ENCODE data around the gene PHLPP1.
"Not testable (repeated sequence)": the region's sequence is repeated elsewhere in the genome, so short reads cannot be mapped to it uniquely, and the experiment has no call there.

The PHLPP1 gene

DNA sequence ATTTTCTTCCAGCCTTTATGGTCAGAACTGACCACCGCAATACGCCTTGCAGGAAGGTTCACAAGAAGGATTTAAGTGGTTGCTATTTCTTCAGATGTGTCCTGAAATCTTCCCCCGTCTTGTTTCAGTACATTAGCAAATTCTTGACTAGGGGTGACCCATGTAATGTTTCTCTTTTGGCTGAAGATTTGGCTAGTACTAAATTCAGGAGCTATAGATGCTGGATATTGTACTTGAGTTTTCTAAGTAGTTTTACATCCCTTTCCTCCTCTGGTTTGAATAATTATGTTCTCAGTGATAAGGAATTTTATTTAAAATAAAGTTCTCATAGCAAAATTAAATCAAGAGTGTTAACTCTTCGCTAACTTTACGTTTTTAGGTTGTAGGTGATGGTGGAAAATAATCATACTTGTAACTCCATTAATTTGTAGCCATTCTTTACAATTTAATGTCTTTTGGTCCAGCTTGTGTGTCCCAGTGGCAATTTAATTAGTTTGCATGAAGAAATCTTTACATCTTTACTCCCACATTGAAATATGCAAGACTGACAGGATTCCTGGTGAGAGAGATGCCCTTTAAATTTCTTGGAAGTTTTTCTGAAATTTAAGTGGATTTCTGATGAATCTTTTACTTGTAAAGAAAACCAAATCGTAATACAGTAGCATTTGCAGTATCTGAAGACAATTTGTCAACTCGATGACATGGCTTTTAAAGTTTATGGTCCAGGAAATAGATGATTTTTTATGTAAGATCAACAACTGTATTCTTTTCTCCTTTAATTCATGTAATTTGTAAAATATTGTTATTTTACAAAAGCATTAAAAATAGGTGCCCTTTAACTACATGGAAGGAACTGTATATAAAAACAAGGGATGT is 2.8 kb downstream of the PHLPP1 start:
- DNase-seq: no peak

DNA sequence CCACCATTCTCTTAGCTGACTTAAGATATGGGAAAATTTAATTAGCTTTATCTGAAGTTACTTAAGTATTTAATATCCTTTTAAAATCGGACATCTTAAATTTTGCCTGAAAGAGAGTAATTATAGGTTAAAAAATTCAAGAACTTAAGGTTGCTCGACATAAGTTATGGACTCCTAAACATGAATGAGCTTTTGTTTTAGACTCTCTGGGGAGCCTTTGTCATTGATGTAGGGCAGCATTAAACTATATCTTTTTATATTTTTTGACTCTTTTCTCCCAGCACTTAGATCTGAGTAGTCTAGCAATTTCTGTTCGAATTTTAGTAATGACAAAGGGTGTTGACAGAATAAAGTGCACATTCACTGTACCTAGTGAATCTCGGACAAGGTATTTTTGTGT is 4.7 kb downstream of the PHLPP1 start:
- no peak for DNase-seq

DNA sequence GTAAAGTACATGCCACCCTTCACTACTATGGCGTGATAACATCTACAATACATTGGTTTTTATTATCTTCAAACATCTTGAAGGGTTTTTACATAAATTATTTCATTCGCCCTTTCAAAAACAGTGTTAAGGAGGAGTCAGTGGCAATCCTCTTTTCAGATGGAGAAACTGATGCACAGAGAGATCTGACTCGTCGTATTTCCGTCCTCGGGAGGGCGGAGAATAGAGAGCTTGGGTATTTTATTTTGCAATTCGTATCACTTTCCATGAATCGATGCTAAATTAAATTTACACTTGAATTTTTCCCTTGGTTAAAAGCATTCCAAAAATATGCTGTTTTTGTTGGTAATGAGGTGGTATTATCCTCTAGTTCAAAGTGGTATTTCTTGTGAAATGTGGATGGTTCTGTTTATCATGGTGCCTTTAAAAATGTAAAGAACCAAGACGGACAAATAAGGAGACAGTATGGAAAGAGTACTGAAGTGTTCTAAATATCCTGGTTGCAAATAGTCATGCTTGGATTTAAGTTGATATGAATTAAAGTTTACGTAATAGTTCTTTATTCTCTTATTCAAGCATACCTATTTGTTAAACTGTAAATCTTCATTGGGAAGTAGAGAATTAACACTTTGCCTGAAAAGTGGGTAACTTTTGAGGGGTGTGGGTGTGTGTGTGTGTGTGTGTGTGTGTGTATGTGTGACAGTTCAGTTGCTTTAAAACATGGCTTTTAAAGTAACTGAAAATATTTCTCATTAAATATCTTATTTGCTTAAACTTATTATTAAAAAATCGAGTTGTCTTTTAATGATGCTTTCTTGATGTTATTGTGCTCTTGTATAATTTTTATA is 5.6 kb downstream of the PHLPP1 start:
- no peak for DNase-seq

GRCh38 chr18:62721839-62722795 is 6.8 kb downstream of the PHLPP1 start:
- no peak for DNase-seq

DNA sequence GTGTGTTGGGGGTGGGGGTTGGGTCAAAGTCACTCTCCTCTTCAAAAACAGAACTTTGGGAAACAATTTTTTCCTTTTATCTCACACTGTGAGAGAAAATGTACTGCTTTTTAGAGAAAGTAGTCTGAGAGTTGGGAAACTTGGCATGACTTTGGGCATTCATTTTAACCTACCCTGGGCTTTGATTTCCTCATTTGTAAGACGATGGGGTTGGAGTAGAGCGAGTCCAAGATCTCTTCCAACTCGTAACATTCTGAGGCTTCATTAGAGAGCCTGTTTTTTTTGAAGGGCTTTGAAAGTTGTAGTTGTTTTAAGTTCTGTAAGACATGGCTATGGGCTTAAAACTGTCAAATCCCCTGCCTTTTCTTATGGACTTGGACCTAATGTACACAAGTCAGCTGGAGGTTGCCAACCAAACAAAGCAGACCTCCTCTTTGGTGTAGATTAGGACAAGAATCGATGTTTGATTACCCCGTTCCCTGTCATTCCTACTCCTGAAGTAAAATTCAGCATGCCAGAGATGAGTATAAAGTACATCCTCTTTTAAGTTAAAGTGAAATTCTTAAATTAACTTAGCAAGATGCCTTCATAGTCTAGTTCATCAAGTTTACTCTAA is 8.4 kb downstream of the PHLPP1 start:
- no peak for DNase-seq

GRCh38 chr18:62725896-62726295 is 10.6 kb downstream of the PHLPP1 start:
- DNase-seq: no peak

- no peak for DNase-seq
Measured at GRCh38 chr18:62728254-62728653, 12.9 kb downstream of the PHLPP1 start.

DNA sequence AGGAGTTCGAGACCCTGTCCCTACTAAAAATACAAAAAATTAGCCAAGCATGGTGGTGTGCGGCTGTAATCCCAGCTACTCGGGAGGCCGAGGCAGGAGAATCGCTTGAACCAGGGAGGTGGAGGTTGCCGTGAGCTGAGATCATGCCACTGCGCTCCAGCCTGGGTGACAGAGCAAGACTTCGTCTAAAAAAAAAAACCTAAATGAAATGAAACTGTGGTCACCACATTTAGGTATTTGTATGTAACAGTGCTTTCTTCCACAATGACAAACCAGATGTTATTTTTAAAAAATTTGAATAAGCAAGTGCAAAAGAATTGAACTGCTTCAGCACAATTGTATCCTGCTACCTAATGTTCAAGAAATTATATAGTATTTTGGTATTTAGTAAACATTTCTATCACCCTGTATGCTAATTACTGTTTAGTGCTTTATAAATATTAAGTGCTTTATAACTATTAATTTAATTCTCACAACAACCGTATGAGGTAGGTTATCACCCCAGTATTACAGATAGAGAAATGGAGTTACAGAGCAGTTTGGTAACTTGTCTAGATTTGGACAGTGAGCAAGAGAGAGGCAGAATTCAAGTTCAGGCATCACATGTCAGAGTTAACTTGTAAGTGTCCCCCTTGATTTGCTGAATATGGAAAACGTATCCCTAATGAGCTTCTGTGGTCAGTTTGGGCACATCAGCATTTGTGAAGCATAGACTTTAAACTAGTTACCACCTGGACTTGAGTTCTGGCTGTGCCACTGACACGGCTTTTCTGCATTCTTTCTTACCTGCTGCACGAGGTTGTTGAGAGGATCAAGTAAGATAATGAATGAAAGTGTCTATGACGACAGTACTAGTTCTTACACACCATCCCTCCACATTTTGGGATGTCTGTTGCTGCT is 14.4 kb downstream of the PHLPP1 start:
- no peak for DNase-seq

DNA sequence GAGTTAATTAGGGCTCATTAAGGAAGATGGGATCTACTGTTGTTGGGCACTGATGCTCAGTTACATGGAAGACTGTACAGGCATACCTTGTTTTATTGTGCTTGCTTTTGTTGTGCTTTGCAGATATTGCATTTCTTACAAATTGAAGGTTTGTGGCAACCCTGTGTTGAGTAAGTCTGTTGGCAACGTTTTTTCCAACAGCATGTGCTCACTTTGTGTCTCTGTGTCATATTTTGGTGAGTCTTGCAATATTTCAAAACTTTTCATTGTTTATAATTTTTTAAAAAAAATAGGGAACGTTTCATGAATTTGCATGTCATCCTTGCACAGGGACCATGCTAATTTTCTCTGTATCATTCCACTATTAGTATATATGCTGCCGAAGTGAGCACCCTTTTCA is 15.6 kb downstream of the PHLPP1 start:
- no peak for DNase-seq

DNA sequence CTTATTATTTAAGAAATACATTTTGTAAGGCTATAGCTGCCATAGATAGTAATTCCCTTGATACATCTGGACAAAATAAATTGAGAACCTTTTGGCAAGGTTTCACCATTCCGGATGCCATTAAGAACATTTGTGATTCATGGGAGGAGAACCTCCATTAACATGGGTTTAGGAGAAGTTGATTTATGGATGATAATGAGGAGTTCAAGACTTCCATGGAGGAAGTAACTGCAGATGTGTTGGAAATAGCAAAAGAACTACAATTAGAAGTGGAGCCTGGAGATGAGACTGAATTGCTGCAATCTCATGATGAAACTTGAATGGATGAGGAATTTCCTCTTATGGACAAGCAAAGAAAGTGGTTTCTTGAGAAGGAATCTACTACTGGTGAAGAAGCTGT is 17.3 kb downstream of the PHLPP1 start:
- DNase-seq: no peak

DNA sequence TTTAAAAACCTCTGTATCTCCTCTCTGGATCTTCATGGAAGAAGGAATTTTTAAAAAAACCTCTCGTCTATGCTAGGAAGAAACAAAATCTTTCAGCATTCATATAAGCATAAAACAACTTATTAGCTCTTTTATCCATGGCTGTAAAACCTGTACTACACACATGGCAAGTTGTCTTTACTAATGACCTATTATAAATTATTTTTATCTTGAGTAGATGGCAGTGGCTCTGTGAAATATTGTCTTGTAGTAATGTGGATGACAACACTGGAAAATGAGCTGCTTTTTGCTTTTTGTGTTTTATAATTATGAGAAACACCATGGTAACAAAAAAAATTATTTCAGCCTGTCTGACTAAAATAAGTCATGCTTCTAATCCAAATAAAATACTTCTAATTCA is 18.9 kb downstream of the PHLPP1 start:
- DNase-seq: no peak

DNA sequence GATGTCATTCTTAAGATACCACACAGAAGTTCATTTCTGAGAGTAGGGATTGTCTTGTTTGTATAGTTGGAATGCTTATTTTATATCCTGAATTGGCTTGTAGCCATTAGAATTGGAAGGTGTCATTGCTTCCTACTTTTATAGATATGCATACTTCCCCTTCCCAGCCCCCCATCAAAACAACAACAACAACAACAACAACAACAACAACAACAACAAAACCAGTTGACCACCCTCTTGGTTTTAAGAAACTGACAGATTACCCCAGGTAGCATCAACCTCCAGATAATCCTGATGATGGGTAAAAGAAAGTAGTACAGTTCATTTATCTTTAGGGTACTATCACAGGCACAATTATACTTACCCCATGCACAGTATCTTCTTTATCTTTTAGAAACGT is 20.0 kb downstream of the PHLPP1 start:
- DNase-seq: no peak

GRCh38 chr18:62736077-62736855 is 20.9 kb downstream of the PHLPP1 start:
- DNase-seq: no peak

GRCh38 chr18:62737241-62737873 is 22.0 kb downstream of the PHLPP1 start:
- no peak for DNase-seq

DNA sequence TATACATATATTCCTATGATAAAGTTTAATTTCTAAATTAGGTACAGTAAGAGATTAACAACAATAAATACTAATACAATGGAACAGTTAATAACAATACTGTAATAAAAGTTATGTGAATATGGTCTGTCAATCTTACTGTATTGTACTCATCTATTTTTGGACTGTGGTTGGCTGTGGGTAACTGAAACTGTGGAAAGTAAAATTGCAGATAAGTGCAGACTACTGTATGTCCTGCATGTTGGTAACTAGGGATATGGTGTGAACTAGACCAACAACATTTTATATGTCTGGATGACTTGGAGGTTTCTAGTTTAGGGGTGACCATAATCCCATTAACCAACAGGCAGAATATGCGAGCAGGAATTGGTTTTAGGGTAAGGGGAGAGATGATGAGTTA is 23.3 kb downstream of the PHLPP1 start:
- DNase-seq: no peak

GRCh38 chr18:62739911-62740310 is 24.6 kb downstream of the PHLPP1 start:
- no peak for DNase-seq

DNA sequence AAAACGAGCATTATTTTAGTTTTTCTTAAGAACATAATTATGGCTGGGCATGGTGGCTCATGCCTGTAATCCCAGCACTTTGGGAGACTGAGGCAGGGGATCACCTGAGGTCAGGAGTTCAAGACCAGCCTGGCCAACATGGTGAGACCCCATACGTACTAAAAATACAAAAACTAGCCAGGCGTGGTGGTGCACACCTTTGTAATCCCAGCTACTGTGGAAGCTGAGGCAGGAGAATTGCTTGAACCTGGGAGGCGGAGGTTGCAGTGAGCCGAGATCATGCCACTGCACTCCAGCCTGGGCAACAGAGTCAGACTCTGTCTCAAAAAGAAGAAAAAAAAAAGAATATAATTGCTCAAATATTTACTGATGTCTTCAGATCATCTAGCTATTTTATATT is 25.3 kb downstream of the PHLPP1 start:
- DNase-seq: not testable (repeated sequence)

- no peak for DNase-seq
Measured at GRCh38 chr18:62741118-62741566, 25.8 kb downstream of the PHLPP1 start.

DNA sequence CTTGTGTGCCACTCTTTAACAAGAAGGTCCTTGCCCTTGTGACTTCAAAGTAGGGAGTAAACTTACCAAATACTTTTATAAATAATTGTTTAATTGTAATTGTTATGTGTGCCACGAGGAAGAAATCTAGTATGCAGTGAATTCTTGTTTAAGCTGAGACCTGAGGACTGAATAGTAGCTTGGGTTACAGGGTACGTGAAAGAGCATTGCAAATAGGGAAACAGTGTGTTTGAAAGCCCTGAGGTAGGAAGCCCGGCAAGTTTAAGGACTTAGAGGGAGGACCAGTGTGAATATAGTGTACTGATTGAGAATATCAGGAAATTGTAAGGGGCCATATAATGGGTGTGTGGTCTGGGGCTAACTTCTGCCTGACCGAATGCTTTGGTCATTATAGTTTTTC is 26.2 kb downstream of the PHLPP1 start:
- DNase-seq: no peak

Measured in 8988T (cell line).